ENCODE measurements around the gene STAU1. TPM values are rescaled to one million over a fixed set of nuclear protein-coding genes. Genes with fewer than 3 reads are reported as not detected.

The STAU1 gene
- total RNA-seq, 1 donor from 2014 or later, result 38.0 TPM

- no peak for DNase-seq (ENCODE audit: low read depth in 2 of 2)
These were observed 113.6 kb downstream of the STAU1 start for GRCh38 chr20:49074521-49074920.

Other genes with a start within 250 kb of the STAU1 start
- gene CSE1L, start 142.0 kb downstream of the STAU1 start, total RNA-seq, result 55.9 and 82.3 TPM in 2 replicates
- gene DDX27, start 31.1 kb upstream of the STAU1 start, total RNA-seq, result 20.0 and 24.1 TPM in 2 replicates
- gene ZNFX1, start 89.7 kb upstream of the STAU1 start, total RNA-seq, result 22.5 and 38.9 TPM in 2 replicates

Data from dermis microvascular lymphatic vessel endothelial cell (primary cell).